ENCODE results near the gene RFX2.

DNA sequence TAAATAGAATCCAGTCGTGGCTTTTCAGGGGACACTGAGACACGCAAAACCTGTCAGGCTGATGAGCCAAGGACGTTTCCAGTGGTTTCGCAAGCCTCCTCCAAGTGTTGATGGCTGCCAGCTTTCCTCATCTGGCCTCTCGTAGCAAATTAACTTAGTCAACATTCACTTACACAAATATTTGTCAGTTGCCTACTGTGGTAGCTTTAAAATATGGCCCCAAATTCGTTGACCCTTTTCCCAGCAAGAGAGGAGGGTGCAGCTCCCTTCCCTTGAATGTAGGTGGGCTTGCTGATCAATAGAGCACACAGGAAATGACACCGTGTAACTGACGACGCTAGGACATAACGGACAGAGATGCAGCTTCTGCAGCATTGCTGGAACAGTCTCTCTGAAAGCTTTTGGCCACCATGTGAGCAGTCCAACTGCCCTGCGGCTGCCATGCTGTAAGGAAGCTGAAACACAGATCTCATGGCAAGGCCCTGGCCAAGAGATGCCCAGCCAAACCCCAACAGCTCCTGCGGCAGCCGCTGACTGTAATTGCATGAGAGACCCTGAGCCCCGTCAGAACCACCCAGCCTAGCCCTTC lies 126.8 kb downstream of the RFX2 start:
- TF ChIP-seq, protein P1, sequence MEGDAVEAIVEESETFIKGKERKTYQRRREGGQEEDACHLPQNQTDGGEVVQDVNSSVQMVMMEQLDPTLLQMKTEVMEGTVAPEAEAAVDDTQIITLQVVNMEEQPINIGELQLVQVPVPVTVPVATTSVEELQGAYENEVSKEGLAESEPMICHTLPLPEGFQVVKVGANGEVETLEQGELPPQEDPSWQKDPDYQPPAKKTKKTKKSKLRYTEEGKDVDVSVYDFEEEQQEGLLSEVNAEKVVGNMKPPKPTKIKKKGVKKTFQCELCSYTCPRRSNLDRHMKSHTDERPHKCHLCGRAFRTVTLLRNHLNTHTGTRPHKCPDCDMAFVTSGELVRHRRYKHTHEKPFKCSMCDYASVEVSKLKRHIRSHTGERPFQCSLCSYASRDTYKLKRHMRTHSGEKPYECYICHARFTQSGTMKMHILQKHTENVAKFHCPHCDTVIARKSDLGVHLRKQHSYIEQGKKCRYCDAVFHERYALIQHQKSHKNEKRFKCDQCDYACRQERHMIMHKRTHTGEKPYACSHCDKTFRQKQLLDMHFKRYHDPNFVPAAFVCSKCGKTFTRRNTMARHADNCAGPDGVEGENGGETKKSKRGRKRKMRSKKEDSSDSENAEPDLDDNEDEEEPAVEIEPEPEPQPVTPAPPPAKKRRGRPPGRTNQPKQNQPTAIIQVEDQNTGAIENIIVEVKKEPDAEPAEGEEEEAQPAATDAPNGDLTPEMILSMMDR (IDR thresholded peaks at IDR 0.05): no peak
- no peak for TF ChIP-seq POLR2A (IDR thresholded peaks at IDR 0.05)

Measured in right lobe of liver (tissue), 4 donors.